ENCODE results near the gene ATP6V1B1. TPM values are rescaled to one million over a fixed set of nuclear protein-coding genes. Genes with fewer than 3 reads are reported as not detected.

The ATP6V1B1 gene
- polyA plus RNA-seq, 1 donor (not counting 4 experiments of a cell fraction or from before 2014, with no cell fraction given): not detected

GRCh38 chr2:70939839-70940580 is 4.3 kb downstream of the ATP6V1B1 start:
- Histone ChIP-seq H2AFZ (ENCODE audit: control insufficient read depth, low read length) (no peak overlapping the region), H3K79me2 (ENCODE audit: control insufficient read depth, insufficient read depth, low read length) (no peaks in the 10 kb centered on the region), H3K4me2 (ENCODE audit: control insufficient read depth, extremely low read depth, insufficient read depth, low read depth, low read length) (no peak overlapping the region), H3K27ac (ENCODE audit: control insufficient read depth, insufficient read depth, low read length) (no peak overlapping the region), H3K9me3 (ENCODE audit: control insufficient read depth, low read depth, low read length) (no peaks in the 10 kb centered on the region), H3K4me3 (ENCODE audit: control insufficient read depth in 2 of 3, extremely low read depth in 1 of 3, insufficient read depth in 2 of 3, low read depth in 1 of 3, low read length in 3 of 3) (no peak overlapping the region), H4K20me1 (ENCODE audit: control insufficient read depth, extremely low read depth, insufficient read depth, low read length) (no peaks in the 10 kb centered on the region), H3K36me3 (ENCODE audit: control insufficient read depth in 2 of 2, extremely low read depth in 1 of 2, insufficient read depth in 2 of 2, low read length in 2 of 2) (no peaks in the 10 kb centered on the region), H3K4me1 (ENCODE audit: control insufficient read depth, extremely low read depth, insufficient read depth, low read length) (no peaks in the 10 kb centered on the region), H3K9ac (ENCODE audit: control insufficient read depth, extremely low read depth, insufficient read depth, low read length) (no peak overlapping the region), H3K27me3 (ENCODE audit: control insufficient read depth, extremely low read depth, insufficient read depth, low read length) (peaks cover 22% of the 10 kb centered on the region), H3K9me1 (ENCODE audit: control insufficient read depth, extremely low read depth, insufficient read depth, low read length) (no peaks in the 10 kb centered on the region)
- DNase-seq (ENCODE audit: low read depth, low spot score) (no peak), FAIRE-seq (no peak)
- dilution Hi-C loops (cut with MboI; ENCODE audit: extremely low pct_ligation_motif_present, low sequenced_read_pairs): no loop called here
- TF ChIP-seq CTCF (optimal IDR thresholded peaks at IDR 0.05 in 1 of 3, IDR thresholded peaks at IDR 0.05 in 1 of 3, conservative IDR thresholded peaks at IDR 0.05 in 1 of 3; ENCODE audit: extremely low read depth in 1 of 3, insufficient read depth in 2 of 3, low read length in 3 of 3): no peak
- TF ChIP-seq EZH2 (IDR thresholded peaks at IDR 0.05; ENCODE audit: low read length): no peak

- H3K4me3 ChIP-seq (ENCODE audit: control insufficient read depth in 2 of 3, extremely low read depth in 1 of 3, insufficient read depth in 2 of 3, low read depth in 1 of 3, low read length in 3 of 3): no peak overlapping the region
- H3K27me3 ChIP-seq (ENCODE audit: control insufficient read depth, extremely low read depth, insufficient read depth, low read length): peaks cover 20% of the 10 kb centered on the region
- H3K79me2 ChIP-seq (ENCODE audit: control insufficient read depth, insufficient read depth, low read length): no peaks in the 10 kb centered on the region
- FAIRE-seq: no peak
- DNase-seq (ENCODE audit: low read depth, low spot score): no peak
- no peak overlapping the region for H2AFZ ChIP-seq (ENCODE audit: control insufficient read depth, low read length)
- H3K9me1 ChIP-seq (ENCODE audit: control insufficient read depth, extremely low read depth, insufficient read depth, low read length): no peaks in the 10 kb centered on the region
- no peak overlapping the region for H3K27ac ChIP-seq (ENCODE audit: control insufficient read depth, insufficient read depth, low read length)
- no peaks in the 10 kb centered on the region for H3K36me3 ChIP-seq (ENCODE audit: control insufficient read depth in 2 of 2, extremely low read depth in 1 of 2, insufficient read depth in 2 of 2, low read length in 2 of 2)
- H4K20me1 ChIP-seq (ENCODE audit: control insufficient read depth, extremely low read depth, insufficient read depth, low read length): no peaks in the 10 kb centered on the region
- no peak overlapping the region for H3K9ac ChIP-seq (ENCODE audit: control insufficient read depth, extremely low read depth, insufficient read depth, low read length)
- dilution Hi-C loops (cut with MboI; ENCODE audit: extremely low pct_ligation_motif_present, low sequenced_read_pairs): no loop called here
- no peak for TF ChIP-seq EZH2 (IDR thresholded peaks at IDR 0.05; ENCODE audit: low read length)
- TF ChIP-seq CTCF (optimal IDR thresholded peaks at IDR 0.05 in 1 of 3, IDR thresholded peaks at IDR 0.05 in 1 of 3, conservative IDR thresholded peaks at IDR 0.05 in 1 of 3; ENCODE audit: extremely low read depth in 1 of 3, insufficient read depth in 2 of 3, low read length in 3 of 3): no peak
- H3K4me2 ChIP-seq (ENCODE audit: control insufficient read depth, extremely low read depth, insufficient read depth, low read depth, low read length): no peak overlapping the region
- no peaks in the 10 kb centered on the region for H3K9me3 ChIP-seq (ENCODE audit: control insufficient read depth, low read depth, low read length)
- no peaks in the 10 kb centered on the region for H3K4me1 ChIP-seq (ENCODE audit: control insufficient read depth, extremely low read depth, insufficient read depth, low read length)
Measured at GRCh38 chr2:70941186-70941585, 5.5 kb downstream of the ATP6V1B1 start.

Data from keratinocyte (primary cell).